DOHH2 (cell line): Measurements from ENCODE around the gene ACTN4.
"Not testable (repeated sequence)": the region's sequence is repeated elsewhere in the genome, so short reads cannot be mapped to it uniquely, and the experiment has no call there.

Experiments used
- EZH2phosphoT487 ChIP-seq: fragments of 200-600 bp; sonication (generic); IDR thresholded peaks from 2 replicates; pipeline ENCODE4 v1.6.1; 2017; ENCODE audit warnings: borderline replicate concordance, mild to moderate bottlenecking, antibody characterized with exemption, low read length, moderate library complexity, mixed read lengths
- TF ChIP-seq, protein P1 (sequence below): fragments of 200-600 bp; sonication (generic); IDR thresholded peaks from one replicate; pipeline ENCODE4 v1.5.1; 2014; ENCODE audit warnings: antibody characterized with exemption, mild to moderate bottlenecking, low read depth, low read length; ENCODE audit not compliant: poor library complexity, severe bottlenecking

DNA sequence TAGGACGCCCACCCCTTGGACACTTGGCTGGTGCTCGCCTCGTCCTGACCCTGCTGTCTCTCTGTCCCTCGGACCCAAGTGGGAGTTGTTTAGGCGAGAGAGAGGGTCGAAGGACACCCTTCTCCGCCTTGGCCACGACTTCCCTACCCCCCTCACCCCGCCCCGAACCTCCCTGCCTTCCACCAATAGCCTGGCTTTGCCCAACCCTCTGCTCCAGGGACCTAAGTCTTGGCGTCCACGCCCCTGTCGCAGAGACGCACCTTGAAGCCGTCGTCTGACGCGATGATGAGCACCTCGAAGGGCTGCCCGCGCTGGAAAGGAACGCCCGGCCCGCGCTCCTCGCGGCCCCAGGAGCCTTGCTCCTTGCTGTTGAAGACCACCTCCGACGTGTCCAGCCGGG lies 124.1 kb downstream of the ACTN4 start:
- TF ChIP-seq, protein P1, sequence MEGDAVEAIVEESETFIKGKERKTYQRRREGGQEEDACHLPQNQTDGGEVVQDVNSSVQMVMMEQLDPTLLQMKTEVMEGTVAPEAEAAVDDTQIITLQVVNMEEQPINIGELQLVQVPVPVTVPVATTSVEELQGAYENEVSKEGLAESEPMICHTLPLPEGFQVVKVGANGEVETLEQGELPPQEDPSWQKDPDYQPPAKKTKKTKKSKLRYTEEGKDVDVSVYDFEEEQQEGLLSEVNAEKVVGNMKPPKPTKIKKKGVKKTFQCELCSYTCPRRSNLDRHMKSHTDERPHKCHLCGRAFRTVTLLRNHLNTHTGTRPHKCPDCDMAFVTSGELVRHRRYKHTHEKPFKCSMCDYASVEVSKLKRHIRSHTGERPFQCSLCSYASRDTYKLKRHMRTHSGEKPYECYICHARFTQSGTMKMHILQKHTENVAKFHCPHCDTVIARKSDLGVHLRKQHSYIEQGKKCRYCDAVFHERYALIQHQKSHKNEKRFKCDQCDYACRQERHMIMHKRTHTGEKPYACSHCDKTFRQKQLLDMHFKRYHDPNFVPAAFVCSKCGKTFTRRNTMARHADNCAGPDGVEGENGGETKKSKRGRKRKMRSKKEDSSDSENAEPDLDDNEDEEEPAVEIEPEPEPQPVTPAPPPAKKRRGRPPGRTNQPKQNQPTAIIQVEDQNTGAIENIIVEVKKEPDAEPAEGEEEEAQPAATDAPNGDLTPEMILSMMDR: not testable (repeated sequence)
- not testable (repeated sequence) for TF ChIP-seq EZH2phosphoT487
